Femur (tissue), 1 donor: ENCODE results near the gene PKHD1.
"Not testable (repeated sequence)": the region's sequence is repeated elsewhere in the genome, so short reads cannot be mapped to it uniquely, and the experiment has no call there.

Experiments
- DNase-seq: peaks from one replicate; pipeline ENCODE4 v3.0.0-alpha.2; 2017

Gene PKHD1

DNA sequence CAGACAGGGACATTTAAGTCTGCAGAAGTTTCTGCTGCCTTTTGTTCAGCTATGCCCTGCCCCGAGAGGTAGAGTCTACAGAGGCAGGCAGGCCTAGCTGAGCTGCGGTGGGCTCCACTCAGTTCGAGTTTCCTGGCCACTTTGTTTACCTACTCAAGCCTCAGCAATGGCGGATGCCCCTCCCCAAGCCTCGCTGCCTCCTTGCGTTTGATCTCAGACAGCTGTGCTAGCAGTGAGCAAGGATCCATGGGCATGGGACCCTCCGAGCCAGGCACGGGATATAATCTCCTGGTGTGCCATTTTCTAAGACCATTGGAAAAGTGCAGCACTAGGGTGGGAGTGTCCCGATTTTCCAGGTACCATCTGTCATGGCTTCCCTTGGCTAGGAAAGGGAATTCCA lies 164.9 kb downstream of the PKHD1 start:
- DNase-seq: not testable (repeated sequence)

GRCh38 chr6:51918347-51918746 lies 169.1 kb downstream of the PKHD1 start:
- not testable (repeated sequence) for DNase-seq

DNA sequence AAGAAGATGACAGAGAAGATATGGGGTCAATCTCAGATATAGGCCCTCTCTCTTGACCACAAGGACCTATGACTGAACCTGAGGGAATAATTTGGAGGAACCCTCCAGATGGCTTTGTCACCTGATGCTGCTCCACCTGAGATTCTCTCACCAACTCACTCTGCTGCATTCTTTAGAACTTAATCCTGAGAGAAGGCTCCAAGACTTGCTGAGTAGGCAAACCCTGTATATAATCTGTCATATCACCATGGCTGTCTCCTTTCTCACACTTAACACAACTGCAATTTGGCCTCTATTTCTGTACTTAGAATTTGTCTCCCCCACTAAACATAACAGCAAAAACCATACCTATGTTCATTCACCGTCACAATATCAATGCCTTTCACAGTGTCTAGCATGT lies 172.3 kb downstream of the PKHD1 start:
- DNase-seq: no peak

DNA sequence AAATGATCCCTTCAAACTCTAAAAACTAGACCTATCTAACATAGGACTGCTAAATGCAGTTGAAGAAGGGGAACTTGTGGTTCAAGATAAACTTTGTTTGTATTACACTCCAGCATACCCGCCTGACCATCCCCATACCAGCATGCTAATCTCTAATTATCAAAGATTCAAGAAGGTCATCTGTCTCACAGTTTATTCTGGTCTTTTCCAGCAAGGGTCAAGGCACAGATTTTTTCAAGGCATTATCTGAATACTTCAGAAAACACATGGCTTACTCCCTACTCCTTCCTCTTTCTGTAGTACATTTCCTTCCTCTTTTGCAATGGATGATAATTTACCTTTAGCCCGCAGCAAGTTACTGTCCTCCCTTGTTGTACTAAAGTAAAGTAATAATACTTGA lies 174.1 kb downstream of the PKHD1 start:
- DNase-seq: no peak

GRCh38 chr6:51910851-51911250 lies 176.6 kb downstream of the PKHD1 start:
- DNase-seq: no peak

DNA sequence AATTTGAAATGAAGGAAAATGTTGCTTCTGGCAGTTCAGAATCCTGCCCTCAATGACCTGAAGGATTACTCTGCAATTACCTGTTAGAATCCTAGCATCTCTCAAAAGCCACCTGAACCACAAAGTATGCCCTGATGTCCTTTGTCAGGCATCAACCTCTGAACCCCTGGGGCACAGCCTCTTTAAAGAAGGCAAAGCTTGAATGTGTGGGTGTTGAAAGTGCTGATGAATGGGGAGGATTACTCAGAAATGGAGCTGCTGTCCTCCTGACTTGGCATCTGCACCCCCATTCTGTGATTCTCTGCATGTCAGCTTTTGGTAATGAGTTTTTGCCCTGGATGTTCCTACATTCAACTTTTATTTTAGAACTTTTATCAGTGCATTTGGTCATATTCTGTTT lies 179.2 kb downstream of the PKHD1 start:
- no peak for DNase-seq

- no peak for DNase-seq
Measured at GRCh38 chr6:51901766-51902764, 185.3 kb downstream of the PKHD1 start.

DNA sequence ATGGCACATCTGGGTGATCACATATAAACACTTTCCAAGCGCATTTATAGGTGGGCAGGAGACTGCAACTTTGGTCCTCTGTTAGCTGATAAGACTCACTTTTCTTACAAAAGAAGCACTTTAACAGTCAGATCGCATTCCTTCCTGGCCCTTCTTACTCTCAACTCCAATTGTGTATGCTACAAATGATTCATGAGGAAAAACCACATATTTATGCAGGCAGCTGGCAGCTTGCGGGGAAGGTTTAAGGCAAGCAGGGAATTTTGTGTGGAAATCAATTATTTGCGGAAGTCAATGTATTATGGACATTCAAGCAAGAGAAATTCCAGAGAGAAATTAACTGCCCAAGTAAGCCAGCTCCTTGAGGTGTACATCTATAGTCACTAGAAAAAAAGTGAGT lies 194.0 kb downstream of the PKHD1 start:
- DNase-seq: no peak

DNA sequence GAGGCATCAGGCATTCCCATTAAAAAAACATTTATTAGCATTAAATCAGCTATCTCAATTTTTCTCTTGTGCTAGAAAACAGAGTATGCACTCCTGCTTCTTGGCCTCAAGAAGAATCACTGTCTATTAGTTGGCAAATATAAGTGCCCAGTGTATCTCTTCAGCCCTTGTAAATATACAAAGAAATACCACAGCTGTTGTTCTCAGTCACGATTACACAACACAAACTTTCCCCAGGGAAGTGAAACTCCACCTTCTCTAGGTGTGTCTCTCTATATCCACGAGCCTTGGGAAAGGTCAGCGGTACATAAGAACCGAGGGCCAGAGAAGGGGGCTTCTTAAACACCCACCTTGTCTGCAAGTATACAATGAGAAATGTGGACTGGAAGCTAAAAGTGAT lies 194.7 kb downstream of the PKHD1 start:
- DNase-seq: no peak

GRCh38 chr6:51892339-51892738 lies 195.1 kb downstream of the PKHD1 start:
- no peak for DNase-seq

DNA sequence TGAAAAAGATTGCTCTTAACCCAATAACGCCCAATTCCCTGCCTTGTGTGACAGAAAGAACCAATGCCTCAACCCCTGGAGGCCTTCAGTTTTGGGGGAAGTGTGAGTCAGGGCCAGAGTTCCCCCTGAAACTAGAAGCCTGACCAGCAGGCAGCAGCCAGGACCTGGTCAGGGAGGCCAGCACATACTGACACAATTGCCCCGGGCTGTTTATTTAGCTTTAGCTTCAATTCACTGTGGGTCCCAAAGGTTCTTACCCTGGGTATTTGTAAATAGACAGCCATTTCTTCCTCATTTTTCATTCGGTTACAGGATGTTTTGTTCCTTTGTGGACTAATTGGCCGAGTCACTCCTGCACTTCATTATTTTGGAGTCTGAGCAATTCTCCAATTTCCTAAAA lies 195.6 kb downstream of the PKHD1 start:
- DNase-seq: no peak

DNA sequence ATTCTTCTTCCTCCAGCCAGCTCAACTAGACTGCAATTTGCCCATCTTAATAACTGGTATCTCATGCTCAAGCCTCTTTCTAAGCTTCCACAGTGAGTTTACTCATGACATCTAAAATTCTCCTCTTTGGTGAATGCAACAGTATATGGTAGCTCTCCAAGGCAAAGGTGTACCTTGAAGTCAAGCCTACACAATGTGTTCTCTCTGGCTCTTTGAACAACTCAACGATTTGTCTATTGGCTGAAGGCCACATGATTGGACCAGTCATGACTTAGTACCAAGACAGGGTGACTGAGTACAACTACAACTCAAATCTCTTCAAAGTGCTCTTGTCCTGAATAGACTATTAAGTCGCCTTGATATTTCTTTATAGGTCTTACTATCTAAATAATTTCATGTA lies 199.6 kb downstream of the PKHD1 start:
- DNase-seq: no peak

- DNase-seq: no peak
Measured at GRCh38 chr6:51885957-51886356, 201.5 kb downstream of the PKHD1 start.

GRCh38 chr6:51868591-51869355 lies 218.6 kb downstream of the PKHD1 start:
- DNase-seq: no peak

GRCh38 chr6:51866867-51867266 lies 220.5 kb downstream of the PKHD1 start:
- DNase-seq: no peak

- DNase-seq: no peak
Measured at GRCh38 chr6:51865996-51866395, 221.4 kb downstream of the PKHD1 start.

GRCh38 chr6:51865176-51865575 lies 222.2 kb downstream of the PKHD1 start:
- DNase-seq: no peak

GRCh38 chr6:51857134-51857533 lies 230.3 kb downstream of the PKHD1 start:
- DNase-seq: no peak

GRCh38 chr6:51856508-51856907 lies 230.9 kb downstream of the PKHD1 start:
- DNase-seq: no peak

DNA sequence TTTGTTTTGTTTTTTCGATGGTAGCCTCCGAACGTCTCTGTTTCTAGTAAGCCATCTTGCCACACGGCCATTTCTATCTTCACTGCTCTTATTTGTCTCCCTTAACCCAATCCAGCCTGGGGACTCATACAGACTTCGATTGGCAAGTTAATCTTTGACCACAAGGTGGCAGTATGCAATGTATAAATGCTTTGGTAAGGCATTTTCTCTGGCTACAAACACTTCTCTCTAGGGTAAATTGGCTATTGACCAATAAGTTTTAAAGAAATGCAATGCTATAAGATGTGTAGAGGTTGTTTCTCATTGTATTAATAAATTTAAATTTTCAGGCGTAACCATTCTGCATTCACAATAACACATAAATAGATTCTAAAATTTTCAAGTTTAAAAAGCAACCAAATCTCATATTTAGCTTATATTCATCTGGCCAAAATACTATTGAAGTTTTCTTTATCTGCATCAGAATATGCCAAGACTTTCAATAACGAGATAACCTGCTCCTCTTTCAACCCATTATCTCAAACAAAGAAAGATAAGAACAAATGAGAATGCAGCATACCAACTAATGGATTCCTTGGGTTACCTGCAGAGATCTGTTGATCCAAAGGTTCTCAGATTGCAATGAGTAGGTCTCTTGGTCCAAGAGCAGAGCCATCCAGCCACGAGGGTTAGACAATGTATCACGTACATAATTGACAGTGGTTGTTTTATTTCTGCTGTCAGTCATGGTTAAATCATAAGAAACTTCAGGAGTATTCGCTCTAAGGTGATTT lies 231.9 kb downstream of the PKHD1 start:
- no peak for DNase-seq

DNA sequence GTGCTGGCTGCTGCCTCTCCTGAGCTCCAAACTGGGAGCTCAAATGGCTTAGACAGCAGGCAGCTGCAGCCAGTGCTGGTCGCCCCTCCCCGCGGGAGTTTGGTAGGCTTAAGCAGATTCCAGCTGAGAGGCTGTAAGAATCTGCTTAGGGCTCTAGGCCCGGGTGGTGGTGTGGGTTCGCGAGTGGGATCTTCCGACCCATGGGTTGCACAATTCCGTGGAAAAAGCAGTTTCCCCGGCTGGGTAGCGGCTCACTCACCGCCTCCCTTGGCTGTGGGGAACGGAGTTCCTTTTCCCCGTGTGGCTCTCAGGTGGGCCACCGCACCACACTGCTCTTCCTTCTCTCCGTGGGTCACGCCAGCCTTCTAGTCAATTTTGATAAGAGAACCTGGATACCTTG lies 232.5 kb downstream of the PKHD1 start:
- no peak for DNase-seq

GRCh38 chr6:51854347-51854746 lies 233.1 kb downstream of the PKHD1 start:
- no peak for DNase-seq

DNA sequence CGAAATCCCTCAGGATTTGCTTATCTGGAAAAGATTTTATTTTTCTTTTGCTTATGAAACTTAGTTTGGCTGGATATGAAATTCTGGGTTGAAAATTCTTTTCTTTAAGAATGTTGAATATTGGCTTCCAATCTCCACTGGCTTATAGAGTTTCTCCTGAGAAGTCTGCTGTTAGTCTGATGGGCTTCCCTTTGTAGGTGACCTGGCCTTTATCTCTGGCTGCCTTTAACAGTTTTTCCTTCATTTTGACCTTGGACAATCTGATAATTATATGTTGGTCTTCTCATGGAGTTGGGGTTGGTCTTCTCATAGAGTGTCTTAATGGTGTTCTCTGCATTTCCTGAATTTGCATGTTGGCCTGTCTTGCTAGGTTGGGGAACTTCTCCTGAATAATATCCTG lies 234.3 kb downstream of the PKHD1 start:
- DNase-seq: not testable (repeated sequence)
